ENCODE measurements around the gene PSME1.

DNA sequence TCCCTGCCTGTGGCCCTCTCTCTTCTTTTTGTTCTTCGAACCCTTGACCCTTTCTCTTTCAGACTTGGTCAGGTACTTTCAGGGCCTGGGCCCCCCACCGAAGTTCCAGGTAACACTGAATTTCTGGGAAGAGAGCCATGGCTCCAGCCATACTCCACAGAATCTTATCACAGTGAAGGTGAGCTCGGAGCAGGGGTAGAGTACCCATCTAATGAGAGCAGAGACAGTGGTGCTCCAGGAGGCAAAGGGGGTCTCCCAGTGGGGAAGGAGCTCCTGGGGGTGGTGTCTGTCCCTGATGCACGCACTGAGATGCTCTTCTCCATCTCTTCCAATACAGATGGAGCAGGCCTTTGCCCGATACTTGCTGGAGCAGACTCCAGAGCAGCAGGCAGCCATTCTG is 29.8 kb downstream of the PSME1 start:
- TF ChIP-seq, protein P1, sequence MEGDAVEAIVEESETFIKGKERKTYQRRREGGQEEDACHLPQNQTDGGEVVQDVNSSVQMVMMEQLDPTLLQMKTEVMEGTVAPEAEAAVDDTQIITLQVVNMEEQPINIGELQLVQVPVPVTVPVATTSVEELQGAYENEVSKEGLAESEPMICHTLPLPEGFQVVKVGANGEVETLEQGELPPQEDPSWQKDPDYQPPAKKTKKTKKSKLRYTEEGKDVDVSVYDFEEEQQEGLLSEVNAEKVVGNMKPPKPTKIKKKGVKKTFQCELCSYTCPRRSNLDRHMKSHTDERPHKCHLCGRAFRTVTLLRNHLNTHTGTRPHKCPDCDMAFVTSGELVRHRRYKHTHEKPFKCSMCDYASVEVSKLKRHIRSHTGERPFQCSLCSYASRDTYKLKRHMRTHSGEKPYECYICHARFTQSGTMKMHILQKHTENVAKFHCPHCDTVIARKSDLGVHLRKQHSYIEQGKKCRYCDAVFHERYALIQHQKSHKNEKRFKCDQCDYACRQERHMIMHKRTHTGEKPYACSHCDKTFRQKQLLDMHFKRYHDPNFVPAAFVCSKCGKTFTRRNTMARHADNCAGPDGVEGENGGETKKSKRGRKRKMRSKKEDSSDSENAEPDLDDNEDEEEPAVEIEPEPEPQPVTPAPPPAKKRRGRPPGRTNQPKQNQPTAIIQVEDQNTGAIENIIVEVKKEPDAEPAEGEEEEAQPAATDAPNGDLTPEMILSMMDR (conservative IDR thresholded peaks at IDR 0.05; ENCODE audit: low read depth, low read length), result no peak
- no peak for TF ChIP-seq EZH2 (IDR thresholded peaks at IDR 0.05; ENCODE audit: borderline replicate concordance, low read depth, low read length, poor library complexity, severe bottlenecking)

Measured in A673 (cell line).